ENCODE data around the gene RYR3.

RYR3 gene

DNA sequence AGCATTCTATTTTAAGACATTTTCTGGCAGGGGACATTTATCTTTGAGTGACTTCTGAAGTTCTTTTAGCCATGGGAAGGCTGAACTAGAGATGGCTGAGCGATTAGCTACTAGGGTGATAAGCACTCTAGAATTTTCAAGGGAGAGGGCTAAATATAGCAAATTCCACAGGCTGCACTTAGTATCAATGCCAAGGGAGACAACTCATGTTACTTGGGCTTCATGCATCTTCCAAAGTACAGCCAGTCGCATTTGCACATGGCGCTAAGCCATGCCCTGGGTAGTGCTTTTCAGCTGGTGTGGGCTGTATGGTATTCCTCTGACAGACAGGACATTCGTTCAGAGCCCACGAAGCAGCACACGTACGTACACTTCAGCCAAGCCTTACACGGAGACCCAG, 69.6 kb downstream of the RYR3 start:
- no peak overlapping the region for H3K27ac ChIP-seq
- TF ChIP-seq, protein P1, sequence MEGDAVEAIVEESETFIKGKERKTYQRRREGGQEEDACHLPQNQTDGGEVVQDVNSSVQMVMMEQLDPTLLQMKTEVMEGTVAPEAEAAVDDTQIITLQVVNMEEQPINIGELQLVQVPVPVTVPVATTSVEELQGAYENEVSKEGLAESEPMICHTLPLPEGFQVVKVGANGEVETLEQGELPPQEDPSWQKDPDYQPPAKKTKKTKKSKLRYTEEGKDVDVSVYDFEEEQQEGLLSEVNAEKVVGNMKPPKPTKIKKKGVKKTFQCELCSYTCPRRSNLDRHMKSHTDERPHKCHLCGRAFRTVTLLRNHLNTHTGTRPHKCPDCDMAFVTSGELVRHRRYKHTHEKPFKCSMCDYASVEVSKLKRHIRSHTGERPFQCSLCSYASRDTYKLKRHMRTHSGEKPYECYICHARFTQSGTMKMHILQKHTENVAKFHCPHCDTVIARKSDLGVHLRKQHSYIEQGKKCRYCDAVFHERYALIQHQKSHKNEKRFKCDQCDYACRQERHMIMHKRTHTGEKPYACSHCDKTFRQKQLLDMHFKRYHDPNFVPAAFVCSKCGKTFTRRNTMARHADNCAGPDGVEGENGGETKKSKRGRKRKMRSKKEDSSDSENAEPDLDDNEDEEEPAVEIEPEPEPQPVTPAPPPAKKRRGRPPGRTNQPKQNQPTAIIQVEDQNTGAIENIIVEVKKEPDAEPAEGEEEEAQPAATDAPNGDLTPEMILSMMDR (IDR thresholded peaks at IDR 0.05), result no peak
- TF ChIP-seq ZFX (IDR thresholded peaks at IDR 0.05; ENCODE audit: borderline replicate concordance), result no peak

- TF ChIP-seq, protein P1 (IDR thresholded peaks at IDR 0.05), result no peak
- no peak for TF ChIP-seq ZFX (IDR thresholded peaks at IDR 0.05; ENCODE audit: borderline replicate concordance)
- H3K27ac ChIP-seq, result no peak overlapping the region
Measured at GRCh38 chr15:33382491-33382890, 71.7 kb downstream of the RYR3 start.

DNA sequence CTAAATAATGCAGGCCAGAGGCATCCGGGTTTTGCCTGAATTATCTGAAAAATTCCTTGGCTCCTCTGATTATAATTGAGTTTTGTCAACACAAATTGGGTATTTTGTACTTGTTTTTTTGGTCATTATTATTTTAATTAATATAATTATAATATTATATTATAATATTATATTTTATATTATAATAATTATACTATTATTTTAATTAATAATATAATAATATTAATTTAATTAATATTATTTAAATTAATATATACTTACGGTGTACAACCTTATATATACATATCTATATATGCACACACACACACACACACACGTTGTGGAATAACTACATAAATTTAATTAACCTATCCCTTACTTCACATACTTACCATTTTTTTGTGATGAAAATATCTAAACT, 73.5 kb downstream of the RYR3 start:
- H3K27ac ChIP-seq, result no peak overlapping the region
- no peak for TF ChIP-seq ZFX (IDR thresholded peaks at IDR 0.05; ENCODE audit: borderline replicate concordance)
- TF ChIP-seq, protein P1 (IDR thresholded peaks at IDR 0.05), result no peak

DNA sequence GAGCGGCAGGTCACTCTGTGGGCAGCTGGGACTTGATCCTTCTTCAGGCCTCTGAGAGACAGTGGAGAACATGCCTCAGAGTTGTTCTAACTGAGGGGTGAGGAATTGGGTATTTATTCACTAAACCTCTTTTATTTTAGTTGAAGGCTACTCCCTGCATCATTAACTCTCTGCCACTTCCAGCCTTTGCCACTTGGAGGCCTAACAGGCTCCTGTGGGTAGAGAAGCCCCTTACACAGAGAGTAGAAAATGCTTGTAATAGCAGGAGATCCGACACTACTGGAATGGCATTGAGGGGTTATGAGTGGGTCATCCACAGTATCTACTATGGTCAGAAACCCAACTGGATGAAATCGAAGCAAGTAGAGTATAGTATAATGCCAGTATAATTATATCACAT, 81.7 kb downstream of the RYR3 start:
- H3K27ac ChIP-seq, result no peak overlapping the region
- TF ChIP-seq, protein P1 (IDR thresholded peaks at IDR 0.05), result no peak
- no peak for TF ChIP-seq ZFX (IDR thresholded peaks at IDR 0.05; ENCODE audit: borderline replicate concordance)

GRCh38 chr15:33393546-33393945, 82.8 kb downstream of the RYR3 start:
- no peak overlapping the region for H3K27ac ChIP-seq
- TF ChIP-seq ZFX (IDR thresholded peaks at IDR 0.05; ENCODE audit: borderline replicate concordance), result no peak
- TF ChIP-seq, protein P1 (IDR thresholded peaks at IDR 0.05), result no peak

- TF ChIP-seq, protein P1 (IDR thresholded peaks at IDR 0.05), result no peak
- TF ChIP-seq ZFX (IDR thresholded peaks at IDR 0.05; ENCODE audit: borderline replicate concordance), result no peak
Measured at GRCh38 chr15:33395321-33395720, 84.6 kb downstream of the RYR3 start.

GRCh38 chr15:33395846-33396245, 85.1 kb downstream of the RYR3 start:
- TF ChIP-seq ZFX (IDR thresholded peaks at IDR 0.05; ENCODE audit: borderline replicate concordance), result no peak
- TF ChIP-seq, protein P1 (IDR thresholded peaks at IDR 0.05), result no peak
- no peak overlapping the region for H3K27ac ChIP-seq

More at GRCh38 chr15:33395321-33395720, 84.6 kb downstream of the RYR3 start:
- no peak overlapping the region for H3K27ac ChIP-seq
